Mucosa of descending colon (tissue), 3 donors: Measurements from ENCODE around the gene SERPINH1. TPM values are rescaled to one million over a fixed set of nuclear protein-coding genes. Genes with fewer than 3 reads are reported as not detected.
A peak's percentile ranks its signal among the peaks of the same experiment; 100 is the strongest.

Source experiments
- ATAC-seq: fragments of 200-7000 bp; cut with Tn5 transposase; one replicate; pipeline ENCODE4 v1.9.1; 2020; ENCODE audit warnings: mild to moderate bottlenecking, moderate library complexity
- DNase-seq, 3 donors: peaks; one replicate each; pipeline ENCODE4 v3.0.0-alpha.2; 2020
- H3K36me3 ChIP-seq: fragments of 200-600 bp; one replicate; pipeline ENCODE4 v1.8.0; 2021; ENCODE audit warnings: low read depth, mild to moderate bottlenecking
- H3K4me1 ChIP-seq: fragments of 200-600 bp; one replicate; pipeline ENCODE4 v1.8.0; 2021; ENCODE audit warnings: low read depth, mild to moderate bottlenecking
- H3K4me3 ChIP-seq: fragments of 200-600 bp; one replicate; pipeline ENCODE4 v1.8.0; 2021; ENCODE audit warnings: mild to moderate bottlenecking
- H3K9me3 ChIP-seq: fragments of 200-600 bp; one replicate; pipeline ENCODE4 v1.8.0; 2021; ENCODE audit warnings: mild to moderate bottlenecking
- intact Hi-C, 2 donors: fragments of 100-400 bp; cut with DNase I in 1 of 2; cut with micrococcal nuclease in 1 of 2; formaldehyde crosslinking; loops; one replicate each; pipeline versions ENCODE4 v1.11.0 to v1.11.1; 2022; cut with DNase I, micrococcal nuclease
- total RNA-seq, 3 donors: library from RNA; stranded (reverse); fragmentation: NEBNext Ultra II Directional in 2 of 3; extraction: Animal tissue kit (Norgen Biotek cat#: 25700) in 2 of 3; gene quantifications; one replicate each; pipeline versions ENCODE4 v1.2.1 to v1.2.4, GENCODE V29; 2021 to 2023
- TF ChIP-seq, protein P1 (sequence below): fragments of 200-600 bp; IDR thresholded peaks from one replicate; pipeline ENCODE4 v1.8.0; 2022; ENCODE audit warnings: antibody characterized with exemption, mild to moderate bottlenecking
- donor health status: DM: no; HTN: no; CAD: no; lungs with moderate emphysema.
- donor health status: DM: no; HTN: no; CAD: no.
- donor health status: DM: no; HTN: yes; CAD: no.

SERPINH1 gene
- total RNA-seq, 3 donors from 2014 or later, result 44.1 to 87.0 (median 50.5) TPM

DNA sequence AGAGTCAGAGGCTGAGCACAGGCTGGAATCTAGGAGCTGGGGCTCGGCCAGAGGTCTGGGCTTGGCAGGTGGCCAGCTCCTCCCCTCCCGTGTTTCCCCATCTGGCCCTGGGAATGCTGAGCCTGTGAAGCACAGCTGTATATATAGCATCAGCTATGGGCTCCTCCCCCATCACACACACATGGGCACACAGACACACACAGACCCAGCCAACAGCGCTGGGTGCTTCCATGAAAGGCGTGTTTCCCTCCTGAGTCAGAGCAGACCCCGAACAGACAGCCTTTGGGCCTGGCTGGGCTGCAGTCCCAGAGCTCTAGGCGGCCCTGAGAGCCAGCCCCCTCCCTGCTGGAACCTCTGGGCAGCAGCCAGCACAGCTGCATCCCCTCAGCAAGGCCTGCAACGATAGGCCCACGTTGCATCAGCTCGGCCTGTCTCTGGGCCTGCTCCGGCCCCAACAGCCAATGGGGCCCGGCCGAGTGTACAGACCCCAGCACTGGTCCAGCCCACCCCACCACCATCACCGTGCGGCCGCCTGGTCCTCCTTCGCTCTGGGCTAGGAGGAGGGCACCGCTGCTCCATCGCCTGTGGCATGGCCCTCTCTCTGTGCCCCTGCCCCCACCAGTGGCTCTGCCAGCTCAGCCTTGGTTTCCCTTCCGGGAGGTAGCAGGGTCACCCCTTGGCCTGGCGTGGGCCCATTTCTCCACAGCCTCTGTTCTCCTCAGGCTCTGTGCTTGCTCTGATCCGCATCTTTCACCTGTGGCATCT is 7.6 kb upstream of the SERPINH1 start:
- no peaks in the 10 kb centered on the region for H3K9me3 ChIP-seq
- TF ChIP-seq, protein P1, sequence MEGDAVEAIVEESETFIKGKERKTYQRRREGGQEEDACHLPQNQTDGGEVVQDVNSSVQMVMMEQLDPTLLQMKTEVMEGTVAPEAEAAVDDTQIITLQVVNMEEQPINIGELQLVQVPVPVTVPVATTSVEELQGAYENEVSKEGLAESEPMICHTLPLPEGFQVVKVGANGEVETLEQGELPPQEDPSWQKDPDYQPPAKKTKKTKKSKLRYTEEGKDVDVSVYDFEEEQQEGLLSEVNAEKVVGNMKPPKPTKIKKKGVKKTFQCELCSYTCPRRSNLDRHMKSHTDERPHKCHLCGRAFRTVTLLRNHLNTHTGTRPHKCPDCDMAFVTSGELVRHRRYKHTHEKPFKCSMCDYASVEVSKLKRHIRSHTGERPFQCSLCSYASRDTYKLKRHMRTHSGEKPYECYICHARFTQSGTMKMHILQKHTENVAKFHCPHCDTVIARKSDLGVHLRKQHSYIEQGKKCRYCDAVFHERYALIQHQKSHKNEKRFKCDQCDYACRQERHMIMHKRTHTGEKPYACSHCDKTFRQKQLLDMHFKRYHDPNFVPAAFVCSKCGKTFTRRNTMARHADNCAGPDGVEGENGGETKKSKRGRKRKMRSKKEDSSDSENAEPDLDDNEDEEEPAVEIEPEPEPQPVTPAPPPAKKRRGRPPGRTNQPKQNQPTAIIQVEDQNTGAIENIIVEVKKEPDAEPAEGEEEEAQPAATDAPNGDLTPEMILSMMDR, result no peak
- peak; percentile 74 for ATAC-seq
- H3K4me1 ChIP-seq, result peaks cover 12% of the 10 kb centered on the region
- H3K36me3 ChIP-seq, result no peaks in the 10 kb centered on the region
- no peak overlapping the region for H3K4me3 ChIP-seq
- intact Hi-C loops, result no loop called here
- peak; percentile 71 to 88 (median 78) for DNase-seq

DNA sequence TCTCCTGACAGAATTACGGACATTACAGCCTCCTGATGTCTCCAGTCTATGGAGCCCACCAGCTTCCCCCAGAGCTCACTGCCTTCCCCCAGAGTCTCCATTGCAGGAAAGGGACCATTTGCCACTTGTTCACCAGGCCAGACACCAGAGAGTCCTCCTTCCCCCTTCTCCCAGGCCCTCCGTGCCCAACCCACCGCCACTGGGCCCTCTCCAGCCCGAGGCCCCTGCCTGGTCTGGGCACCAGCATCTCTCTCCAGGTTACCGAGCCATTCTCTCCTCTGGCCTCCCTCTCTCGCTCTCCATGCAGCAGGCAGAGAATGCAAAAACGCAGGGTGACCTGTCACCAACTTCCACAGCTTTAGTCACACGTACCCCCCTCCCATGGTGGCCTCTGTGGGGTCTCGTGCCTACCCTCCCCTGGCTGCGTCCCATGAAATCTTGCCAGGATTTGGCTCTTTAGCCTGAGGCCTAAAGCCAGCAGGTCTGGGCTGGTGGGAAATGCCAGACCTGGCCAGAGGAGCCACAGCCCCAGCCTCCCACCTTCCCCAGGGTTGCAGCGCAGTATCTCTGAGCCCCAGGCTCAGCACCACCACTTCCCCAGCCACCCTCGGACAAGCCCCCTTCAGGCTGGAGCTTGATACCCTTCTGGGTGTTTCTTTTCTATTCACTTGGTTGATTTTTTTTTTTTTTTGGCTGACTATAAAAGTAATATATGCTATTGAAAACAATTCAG is 6.8 kb upstream of the SERPINH1 start:
- no peak for ATAC-seq
- Histone ChIP-seq H3K9me3 (no peaks in the 10 kb centered on the region), H3K36me3 (no peaks in the 10 kb centered on the region), H3K4me1 (peaks cover 12% of the 10 kb centered on the region), H3K4me3 (no peak overlapping the region)
- intact Hi-C loops, result no loop called here
- no peak for DNase-seq
- TF ChIP-seq, protein P1, result no peak

DNA sequence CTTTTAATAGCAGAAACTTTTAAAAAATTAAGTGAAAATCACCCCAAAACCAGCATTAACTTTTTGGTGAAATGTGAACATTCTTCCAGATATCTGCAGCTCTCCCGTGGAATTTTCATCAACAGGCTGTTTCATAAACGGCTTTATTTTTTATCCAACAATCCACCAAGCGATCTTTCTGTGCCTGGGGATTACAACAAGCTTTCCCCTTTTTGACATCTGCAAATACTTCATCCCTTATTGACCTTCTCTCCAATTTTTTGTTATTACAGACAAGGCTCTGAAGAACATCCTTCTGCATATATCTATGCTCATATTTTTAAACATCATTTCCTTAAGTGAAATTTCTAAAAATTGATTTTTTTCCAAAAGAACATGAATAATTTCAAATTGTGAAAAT is 5.8 kb upstream of the SERPINH1 start:
- peaks cover 12% of the 10 kb centered on the region for H3K4me1 ChIP-seq
- TF ChIP-seq, protein P1, result no peak
- intact Hi-C loops, result no loop called here

DNA sequence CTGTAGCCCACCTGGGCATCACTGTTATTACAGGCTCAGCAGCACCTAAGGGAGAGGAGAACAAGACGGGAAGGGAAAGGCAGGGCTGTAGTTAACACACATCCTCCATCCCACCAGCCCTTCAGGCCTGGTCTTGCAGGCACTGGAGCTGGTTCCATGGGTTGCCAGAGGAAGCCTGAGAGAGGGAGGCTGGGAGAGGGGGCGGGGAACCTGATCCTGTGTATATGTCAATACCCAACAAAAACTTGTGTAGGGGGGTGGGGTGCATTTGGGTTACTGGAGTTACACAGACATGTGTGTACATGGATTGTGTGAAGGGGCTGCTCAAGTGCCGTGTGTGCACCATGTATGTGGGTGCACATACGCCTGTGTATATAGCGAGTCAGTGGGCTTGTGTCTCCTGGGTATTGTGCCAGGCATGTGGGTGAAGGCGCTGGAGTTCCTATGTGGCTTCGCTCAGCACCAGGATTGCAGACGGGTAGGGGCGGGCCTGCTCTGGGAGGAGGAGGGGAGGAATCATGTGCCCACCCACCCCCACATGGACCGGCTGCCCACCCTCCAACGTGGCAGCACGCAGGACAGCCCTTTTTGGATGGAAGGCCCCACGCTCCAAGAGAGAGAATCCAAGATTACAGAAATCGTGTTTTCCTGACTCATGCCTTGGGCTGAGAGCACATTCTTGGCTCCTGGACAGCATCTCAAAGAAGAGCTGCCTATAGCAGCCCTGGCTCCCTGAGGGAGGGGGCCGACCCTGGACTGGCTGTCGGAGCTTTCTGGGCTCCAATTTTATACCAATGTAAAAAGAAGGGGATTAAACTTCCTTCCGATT is 4.2 kb upstream of the SERPINH1 start:
- Histone ChIP-seq H3K4me1 (peaks cover 12% of the 10 kb centered on the region), H3K9me3 (no peaks in the 10 kb centered on the region), H3K36me3 (no peaks in the 10 kb centered on the region), H3K4me3 (no peak overlapping the region)
- ATAC-seq, result no peak
- intact Hi-C loops, result no loop called here
- DNase-seq, result peak in 2 of 3 donors; percentile 33 to 64
- TF ChIP-seq, protein P1, result no peak

More for the DNA sequence above, 5.8 kb upstream of the SERPINH1 start:
- no peaks in the 10 kb centered on the region for H3K9me3 ChIP-seq
- ATAC-seq, result no peak
- DNase-seq, result no peak
- no peak overlapping the region for H3K4me3 ChIP-seq
- H3K36me3 ChIP-seq, result no peaks in the 10 kb centered on the region
